GM21576 (cell line): ENCODE measurements around the gene INTS11.
A peak's percentile ranks its signal among the peaks of the same experiment; 100 is the strongest.
"Not testable (repeated sequence)": the region's sequence is repeated elsewhere in the genome, so short reads cannot be mapped to it uniquely, and the experiment has no call there.

Experiments used
- ATAC-seq: cut with Tn5 transposase; IDR thresholded peaks from one replicate; pipeline ENCODE4 v1.9.1; 2021; ENCODE audit warnings: mild to moderate bottlenecking, moderate library complexity; ENCODE audit not compliant: unreplicated experiment

INTS11 gene

GRCh38 chr1:1324524-1325287 lies at the start of gene INTS11, which contains the start of gene CPTP:
Gene INTS11, minus strand, starts transcription at chr1:1324660. Its CDS starts 52 bp downstream, at chr1:1324608.
Gene CPTP, plus strand, starts transcription at chr1:1324802. Its CDS starts 2,109 bp downstream, at chr1:1326911.
- ATAC-seq = peak; percentile 76

- no peak for ATAC-seq
These were observed 49.5 kb upstream of the INTS11 start for GRCh38 chr1:1373815-1374588.

- ATAC-seq = no peak
These were observed 48.8 kb upstream of the INTS11 start for GRCh38 chr1:1373051-1373814.

GRCh38 chr1:1371746-1372711 lies 47.6 kb upstream of the INTS11 start:
- ATAC-seq = no peak

GRCh38 chr1:1371364-1371745 lies 46.9 kb upstream of the INTS11 start:
- no peak for ATAC-seq

GRCh38 chr1:1370771-1371300 lies 46.4 kb upstream of the INTS11 start:
- no peak for ATAC-seq

GRCh38 chr1:1370094-1370493 lies 45.6 kb upstream of the INTS11 start:
- ATAC-seq = not testable (repeated sequence)

- ATAC-seq = no peak
These were observed 42.9 kb upstream of the INTS11 start for GRCh38 chr1:1367315-1367714.

- no peak for ATAC-seq
These were observed 42.2 kb upstream of the INTS11 start for GRCh38 chr1:1366699-1367066.

- no peak for ATAC-seq
These were observed 41.6 kb upstream of the INTS11 start for GRCh38 chr1:1365875-1366698.

- no peak for ATAC-seq
These were observed 39.8 kb upstream of the INTS11 start for GRCh38 chr1:1364266-1364665.

GRCh38 chr1:1361982-1362423 lies 37.5 kb upstream of the INTS11 start:
- no peak for ATAC-seq

GRCh38 chr1:1361233-1361981 lies 36.9 kb upstream of the INTS11 start:
- ATAC-seq = no peak

- ATAC-seq = no peak
These were observed 36.2 kb upstream of the INTS11 start for GRCh38 chr1:1360506-1361169.

- ATAC-seq = no peak
These were observed 35.4 kb upstream of the INTS11 start for GRCh38 chr1:1359664-1360468.

GRCh38 chr1:1359308-1359663 lies 34.8 kb upstream of the INTS11 start:
- no peak for ATAC-seq
